WI38 (cell line): ENCODE results near the gene KIAA1614.

Experiments
- H3K4me3 ChIP-seq: 2 replicates; pipeline ENCODE4 v1.5.1; 2011; ENCODE audit warnings: low read depth, mild to moderate bottlenecking, control low read depth, low read length
- TF ChIP-seq, protein P1 (sequence below): IDR thresholded peaks from 2 replicates; pipeline ENCODE4 v1.5.1; 2012; ENCODE audit warnings: low read depth, mild to moderate bottlenecking, control low read depth, low read length

KIAA1614 gene

DNA sequence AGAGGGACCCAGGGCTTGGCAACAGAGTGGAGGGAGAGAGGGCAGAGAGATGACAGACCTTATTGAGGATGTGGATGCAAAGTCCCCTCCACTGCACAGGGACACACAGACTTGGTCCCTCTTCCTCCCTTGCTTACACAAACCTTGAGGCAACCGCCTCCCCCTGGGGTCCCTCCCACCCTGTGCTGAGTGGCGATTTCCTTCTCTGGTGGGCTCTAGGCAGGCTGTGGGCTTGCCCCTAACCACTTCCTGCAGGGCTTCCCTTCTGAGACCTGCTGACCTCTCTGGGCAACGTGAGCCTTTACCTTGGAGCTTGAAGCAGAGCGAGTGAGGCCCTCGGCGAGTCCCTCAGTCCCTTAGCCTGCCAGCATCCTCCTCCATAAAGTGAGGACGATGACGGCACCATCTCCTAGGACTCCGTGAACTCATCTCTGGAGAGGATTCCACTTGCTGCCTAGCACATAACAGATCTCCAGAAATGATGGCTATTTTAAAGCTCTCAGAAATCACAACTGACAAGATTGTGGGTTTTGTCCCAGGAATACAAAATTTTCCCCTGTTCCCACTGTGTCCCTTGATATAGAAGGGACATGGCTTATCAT is 25.0 kb downstream of the KIAA1614 start:
- TF ChIP-seq, protein P1, sequence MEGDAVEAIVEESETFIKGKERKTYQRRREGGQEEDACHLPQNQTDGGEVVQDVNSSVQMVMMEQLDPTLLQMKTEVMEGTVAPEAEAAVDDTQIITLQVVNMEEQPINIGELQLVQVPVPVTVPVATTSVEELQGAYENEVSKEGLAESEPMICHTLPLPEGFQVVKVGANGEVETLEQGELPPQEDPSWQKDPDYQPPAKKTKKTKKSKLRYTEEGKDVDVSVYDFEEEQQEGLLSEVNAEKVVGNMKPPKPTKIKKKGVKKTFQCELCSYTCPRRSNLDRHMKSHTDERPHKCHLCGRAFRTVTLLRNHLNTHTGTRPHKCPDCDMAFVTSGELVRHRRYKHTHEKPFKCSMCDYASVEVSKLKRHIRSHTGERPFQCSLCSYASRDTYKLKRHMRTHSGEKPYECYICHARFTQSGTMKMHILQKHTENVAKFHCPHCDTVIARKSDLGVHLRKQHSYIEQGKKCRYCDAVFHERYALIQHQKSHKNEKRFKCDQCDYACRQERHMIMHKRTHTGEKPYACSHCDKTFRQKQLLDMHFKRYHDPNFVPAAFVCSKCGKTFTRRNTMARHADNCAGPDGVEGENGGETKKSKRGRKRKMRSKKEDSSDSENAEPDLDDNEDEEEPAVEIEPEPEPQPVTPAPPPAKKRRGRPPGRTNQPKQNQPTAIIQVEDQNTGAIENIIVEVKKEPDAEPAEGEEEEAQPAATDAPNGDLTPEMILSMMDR: no peak
- H3K4me3 ChIP-seq: no peak overlapping the region

DNA sequence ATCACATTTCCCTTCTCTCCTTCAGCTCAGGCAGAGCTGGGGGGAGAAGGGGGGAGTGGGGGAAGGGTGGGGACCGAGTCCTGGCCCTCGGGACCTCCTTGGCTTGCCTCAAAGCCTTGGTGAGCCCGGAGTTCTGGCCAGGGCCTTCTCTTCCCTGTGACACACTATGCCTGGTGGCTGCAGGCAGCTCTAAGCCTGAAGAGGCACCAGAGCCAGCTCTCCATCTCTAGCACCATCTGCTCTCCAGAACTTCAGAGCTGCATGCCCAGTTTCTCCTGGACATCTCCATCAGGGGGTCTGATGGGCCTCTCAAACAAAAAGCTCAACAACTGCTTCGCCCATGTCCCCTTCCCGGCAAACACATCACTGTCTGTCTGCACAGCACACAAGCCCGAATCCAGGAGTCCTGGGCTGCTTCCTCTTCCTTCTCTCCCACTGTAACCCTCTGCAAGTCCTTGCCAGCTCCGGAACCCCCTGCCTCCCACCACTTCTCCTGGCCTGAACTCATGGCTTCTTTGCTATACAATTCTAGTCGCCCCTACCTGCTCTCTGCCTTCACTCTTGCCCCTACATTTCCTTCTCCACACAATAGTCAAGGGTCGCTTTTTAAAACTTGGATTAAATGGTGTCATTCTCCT is 26.5 kb downstream of the KIAA1614 start:
- H3K4me3 ChIP-seq: no peak overlapping the region
- TF ChIP-seq, protein P1: no peak

DNA sequence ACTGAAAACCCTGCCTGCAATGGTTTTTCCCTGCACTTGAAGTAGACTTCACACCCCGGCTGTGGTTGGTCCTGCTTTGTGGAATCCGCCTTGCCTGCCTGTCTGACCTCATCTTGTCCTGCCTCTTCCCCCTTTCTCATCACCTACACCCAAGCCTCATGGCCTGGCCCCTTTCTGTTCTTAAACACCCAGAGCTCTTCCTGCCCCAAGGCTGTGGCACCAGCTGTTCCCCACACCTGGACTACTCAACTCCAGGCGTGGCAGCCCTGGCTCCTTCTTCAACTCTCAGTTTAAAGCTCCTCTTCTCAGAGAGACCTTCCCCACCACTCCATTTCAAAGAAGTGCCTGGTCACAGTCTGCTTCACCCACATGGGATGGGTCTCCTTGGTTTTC is 27.0 kb downstream of the KIAA1614 start:
- H3K4me3 ChIP-seq: no peak overlapping the region
- TF ChIP-seq, protein P1: no peak

DNA sequence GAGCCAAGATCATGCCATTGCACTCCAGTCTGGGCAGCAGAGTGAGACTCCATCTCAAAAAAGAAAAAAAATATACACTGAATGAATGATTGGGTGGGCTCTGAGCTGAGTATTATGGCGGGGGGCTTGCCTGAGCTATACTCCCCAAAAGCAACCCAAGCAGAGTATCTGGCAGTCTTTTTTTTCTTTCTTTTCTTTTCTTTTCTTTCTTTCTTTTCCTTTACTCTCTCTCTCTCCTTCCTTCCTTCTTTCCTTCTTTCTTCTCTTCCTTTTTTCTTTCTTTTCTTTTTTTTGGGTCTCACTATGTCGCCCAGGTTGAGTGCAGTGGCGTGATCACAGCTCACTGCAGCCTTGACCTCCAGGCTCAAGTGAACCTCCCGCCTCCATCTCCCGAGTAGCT is 27.7 kb downstream of the KIAA1614 start:
- TF ChIP-seq, protein P1: no peak

DNA sequence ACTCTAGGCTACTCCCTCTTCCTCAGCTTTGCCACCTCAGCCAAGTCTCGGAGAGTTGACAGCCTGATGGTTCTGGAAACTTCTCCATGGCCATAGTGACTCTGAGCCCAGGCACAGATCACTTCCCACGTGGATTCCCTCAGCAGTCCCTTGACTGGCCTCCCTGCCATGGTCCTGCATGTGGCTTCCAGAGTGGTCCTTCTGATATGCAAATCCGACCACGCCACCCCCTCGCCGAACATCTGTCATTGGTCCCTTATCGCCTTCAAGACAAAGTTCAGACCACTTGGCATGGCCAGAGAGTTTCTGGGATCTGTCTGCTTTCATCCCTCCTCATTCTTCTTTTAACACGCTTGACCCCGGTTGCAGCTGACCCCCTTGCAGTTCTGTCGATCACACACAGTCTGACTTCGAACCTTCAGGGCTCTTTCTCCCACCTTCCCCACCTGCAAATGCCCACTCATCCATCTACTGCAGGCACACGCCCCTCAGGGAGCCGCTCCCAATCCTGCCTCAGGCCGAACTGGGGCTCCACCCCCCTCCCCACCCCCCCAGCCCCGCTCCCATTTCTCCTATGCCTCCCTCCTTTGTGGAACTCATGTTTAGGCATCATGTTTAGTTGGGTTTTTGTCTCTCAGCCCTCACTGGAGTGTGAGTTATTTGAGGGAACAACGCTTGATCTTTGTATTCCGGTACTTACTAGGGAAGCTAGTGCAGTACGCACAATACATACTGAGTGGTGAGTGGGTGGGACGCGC is 29.0 kb downstream of the KIAA1614 start:
- H3K4me3 ChIP-seq: no peak overlapping the region
- TF ChIP-seq, protein P1: no peak

More for the DNA sequence above, 27.7 kb downstream of the KIAA1614 start:
- no peak overlapping the region for H3K4me3 ChIP-seq

DNA sequence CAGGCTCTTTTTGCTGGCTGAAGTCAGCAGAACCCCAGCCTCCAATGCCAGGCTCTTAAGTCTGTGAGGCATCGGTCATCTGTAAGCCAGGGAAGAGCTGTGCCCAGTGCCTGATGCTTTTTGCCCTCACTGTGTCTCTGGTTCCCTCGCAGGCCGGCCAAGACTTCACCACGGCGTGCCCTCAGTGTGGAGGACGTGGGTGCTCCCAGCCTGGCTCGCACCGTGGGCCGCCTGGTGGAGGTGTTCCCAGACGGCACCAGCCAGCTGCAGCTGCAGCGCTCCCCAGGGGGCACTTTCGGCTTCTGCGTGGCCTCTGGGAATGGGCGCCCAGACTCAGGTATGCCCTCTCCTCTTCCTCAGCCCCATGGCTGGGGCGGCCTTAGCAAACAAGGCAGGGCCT is 32.5 kb downstream of the KIAA1614 start:
- TF ChIP-seq, protein P1: no peak
- H3K4me3 ChIP-seq: no peak overlapping the region

DNA sequence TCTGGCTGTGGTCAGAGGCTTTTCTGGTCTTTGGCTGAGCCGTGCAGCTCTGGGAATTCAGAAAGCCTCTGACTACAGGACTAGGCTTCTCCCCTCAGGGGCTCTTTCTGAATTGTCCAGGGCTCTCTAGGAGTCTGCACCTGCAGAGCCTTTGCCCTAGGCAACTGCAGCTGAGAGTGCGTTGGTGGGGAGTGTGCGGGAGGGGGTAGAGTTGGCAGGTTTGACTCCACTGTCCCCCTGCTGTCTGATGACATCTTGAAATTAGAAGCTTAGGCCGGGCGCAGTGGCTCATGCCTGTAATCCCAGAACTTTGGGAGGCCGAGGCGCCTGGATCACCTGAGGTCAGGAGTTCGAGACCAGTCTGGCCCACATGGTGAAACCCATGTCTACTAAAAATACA is 32.9 kb downstream of the KIAA1614 start:
- TF ChIP-seq, protein P1: no peak

More for the DNA sequence above, 32.9 kb downstream of the KIAA1614 start:
- no peak overlapping the region for H3K4me3 ChIP-seq
